MM.1S (cell line): Measurements from ENCODE around the gene KTN1.
A peak's percentile ranks its signal among the peaks of the same experiment; 100 is the strongest.

Experiments
- DNase-seq: peaks from one replicate; pipeline ENCODE4 v3.0.0-alpha.2; 2015
- H2AFZ ChIP-seq: fragments of 300-600 bp; sonication (generic); 2 replicates; pipeline ENCODE4 v1.6.0; 2016; ENCODE audit warnings: antibody characterized with exemption, low read length
- H3F3A ChIP-seq: fragments of 300-600 bp; sonication (generic); 2 replicates; pipeline ENCODE4 v1.6.1; 2016; ENCODE audit warnings: mild to moderate bottlenecking, antibody characterized with exemption, low read length, moderate library complexity, mixed read lengths; ENCODE audit not compliant: insufficient read depth
- H3K27ac ChIP-seq: fragments of 300-600 bp; sonication (generic); 2 replicates; pipeline ENCODE4 v1.5.1; 2016; ENCODE audit warnings: mild to moderate bottlenecking, low read length
- H3K27me3 ChIP-seq: fragments of 300-600 bp; sonication (generic); replicated peaks from 2 replicates; pipeline ENCODE4 v1.6.0; 2016; ENCODE audit warnings: low read length; ENCODE audit not compliant: insufficient read depth
- H3K36me3 ChIP-seq: fragments of 300-600 bp; sonication (generic); replicated peaks from 2 replicates; pipeline ENCODE4 v1.6.1; 2016; ENCODE audit warnings: mild to moderate bottlenecking, low read length, mixed read lengths; ENCODE audit not compliant: insufficient read depth
- H3K4me1 ChIP-seq: fragments of 300-600 bp; sonication (generic); 2 replicates; pipeline ENCODE4 v1.6.1; 2016; ENCODE audit warnings: low read length, mixed read lengths
- H3K4me2 ChIP-seq: fragments of 300-600 bp; sonication (generic); 2 replicates; pipeline ENCODE4 v1.6.0; 2016; ENCODE audit warnings: low read depth, low read length
- H3K4me3 ChIP-seq: fragments of 300-600 bp; sonication (generic); 2 replicates; pipeline ENCODE4 v1.5.1; 2016; ENCODE audit warnings: low read length, mixed read lengths
- H3K79me2 ChIP-seq: fragments of 300-600 bp; sonication (generic); 2 replicates; pipeline ENCODE4 v1.6.1; 2016; ENCODE audit warnings: mixed run types, low read length, mixed read lengths
- H3K9ac ChIP-seq: fragments of 300-600 bp; sonication (generic); 2 replicates; pipeline ENCODE4 v1.6.1; 2016; ENCODE audit warnings: low read length, mixed read lengths
- H3K9me2 ChIP-seq: fragments of 300-600 bp; sonication (generic); replicated peaks from 2 replicates; pipeline ENCODE4 v1.6.1; 2016; ENCODE audit warnings: mild to moderate bottlenecking, low read length, mixed read lengths; ENCODE audit not compliant: insufficient read depth
- H3K9me3 ChIP-seq: fragments of 300-600 bp; sonication (generic); replicated peaks from 2 replicates; pipeline ENCODE4 v1.6.1; 2016; ENCODE audit warnings: mild to moderate bottlenecking, low read length, mixed read lengths; ENCODE audit not compliant: insufficient read depth
- H4K20me1 ChIP-seq: fragments of 300-600 bp; sonication (generic); 2 replicates; pipeline ENCODE4 v1.6.1; 2016; ENCODE audit warnings: mild to moderate bottlenecking, low read length, moderate library complexity, mixed read lengths; ENCODE audit not compliant: insufficient read depth
- CTCF ChIP-seq: fragments of 300-600 bp; sonication (generic); IDR thresholded peaks from 2 replicates; pipeline ENCODE4 v1.5.1; 2016; ENCODE audit warnings: antibody characterized with exemption, low read length, mixed read lengths
- EZH2 ChIP-seq: fragments of 300-600 bp; sonication (generic); optimal IDR thresholded peaks from 2 replicates; pipeline ENCODE3; 2017; ENCODE audit warnings: low read depth, mild to moderate bottlenecking, antibody characterized with exemption, low read length, mixed read lengths
- EZH2phosphoT487 ChIP-seq: fragments of 300-600 bp; sonication (generic); IDR thresholded peaks from 2 replicates; pipeline ENCODE4 v1.6.1; 2018; ENCODE audit warnings: antibody characterized with exemption, low read length

KTN1 gene

GRCh38 chr14:55577229-55577628, 2.8 kb upstream of the KTN1 start:
- no peak overlapping the region for H3K4me2 ChIP-seq
- H3K27ac ChIP-seq: no peak overlapping the region
- H3K27me3 ChIP-seq: no peaks in the 10 kb centered on the region
- no peak overlapping the region for H2AFZ ChIP-seq
- no peaks in the 10 kb centered on the region for H3K9me2 ChIP-seq
- no peaks in the 10 kb centered on the region for H4K20me1 ChIP-seq
- no peaks in the 10 kb centered on the region for H3K4me1 ChIP-seq
- no peak overlapping the region for H3K9ac ChIP-seq
- H3K9me3 ChIP-seq: no peaks in the 10 kb centered on the region
- H3K36me3 ChIP-seq: no peaks in the 10 kb centered on the region
- peaks cover 2% of the 10 kb centered on the region; the same call in 1 of the 2 replicates for H3F3A ChIP-seq
- peaks cover 18% of the 10 kb centered on the region for H3K79me2 ChIP-seq
- no peak overlapping the region for H3K4me3 ChIP-seq
- no peak for DNase-seq
- TF ChIP-seq CTCF (no peak), EZH2phosphoT487 (no peak), EZH2 (no peak)

- Histone ChIP-seq H3K9me2 (no peaks in the 10 kb centered on the region), H3K4me1 (0 out of 2 replicates have a peak, but pooled peaks cover 3% of the 10 kb centered on the region), H3K4me3 (no peak overlapping the region), H3K9ac (no peak overlapping the region), H4K20me1 (no peaks in the 10 kb centered on the region), H2AFZ (no peak overlapping the region), H3K36me3 (no peaks in the 10 kb centered on the region), H3K27ac (no peak overlapping the region), H3K79me2 (peaks cover 31% of the 10 kb centered on the region), H3F3A (peaks cover 2% of the 10 kb centered on the region; the same call in 1 of the 2 replicates), H3K27me3 (no peaks in the 10 kb centered on the region), H3K9me3 (no peaks in the 10 kb centered on the region), H3K4me2 (no peak overlapping the region)
- no peak for DNase-seq
- TF ChIP-seq EZH2phosphoT487 (no peak), EZH2 (no peak), CTCF (no peak)
Observed at GRCh38 chr14:55578511-55578910, 1.5 kb upstream of the KTN1 start.

- DNase-seq: peak; percentile 26
- Histone ChIP-seq H3K4me2 (peak overlapping the region; percentile 60), H3K9ac (peak overlapping the region; percentile 71), H3F3A (peaks cover 2% of the 10 kb centered on the region; the same call in 1 of the 2 replicates), H2AFZ (peak overlapping the region; percentile 56; the same call in 1 of the 2 replicates), H3K9me3 (no peaks in the 10 kb centered on the region), H3K4me1 (0 out of 2 replicates have a peak, but pooled peaks cover 3% of the 10 kb centered on the region), H3K79me2 (peaks cover 53% of the 10 kb centered on the region), H3K27me3 (no peaks in the 10 kb centered on the region), H3K27ac (peak overlapping the region; percentile 43; the same call in 1 of the 2 replicates), H4K20me1 (no peaks in the 10 kb centered on the region), H3K9me2 (no peaks in the 10 kb centered on the region), H3K4me3 (peak overlapping the region; percentile 73), H3K36me3 (no peaks in the 10 kb centered on the region)
- no peak for TF ChIP-seq EZH2phosphoT487
Observed at GRCh38 chr14:55580470-55581341, 699 bp downstream of the KTN1 start.
